IPS DF 6.9 (cell line): ENCODE results near the gene RIPOR2.
A peak's percentile ranks its signal among the peaks of the same experiment; 100 is the strongest.

Experiments
- DNase-seq: peaks from one replicate; pipeline ENCODE4 v3.0.0-alpha.2; 2013; ENCODE audit warnings: low read depth, low spot score
- H3K27ac ChIP-seq: one replicate; pipeline ENCODE4 v1.5.1; 2013; ENCODE audit warnings: low read length, control low read depth
- H3K27me3 ChIP-seq: 2 replicates; pipeline ENCODE4 v1.6.1; 2013; ENCODE audit warnings: mild to moderate bottlenecking, low read length; ENCODE audit not compliant: control insufficient read depth, insufficient read depth
- H3K36me3 ChIP-seq: 2 replicates; pipeline ENCODE4 v1.6.1; 2013; ENCODE audit warnings: low read length; ENCODE audit not compliant: control insufficient read depth, insufficient read depth
- H3K4me1 ChIP-seq: 2 replicates; pipeline ENCODE4 v1.6.1; 2013; ENCODE audit warnings: low read length; ENCODE audit not compliant: control insufficient read depth, insufficient read depth
- H3K4me3 ChIP-seq: 2 replicates; pipeline ENCODE4 v1.5.1; 2013; ENCODE audit warnings: mild to moderate bottlenecking, low read length
- H3K9me3 ChIP-seq: 2 replicates; pipeline ENCODE4 v1.6.1; 2013; ENCODE audit warnings: low read length, inconsistent platforms; ENCODE audit not compliant: control insufficient read depth, insufficient read depth
- WGBS: extraction: QIAGEN DNeasy Blood & Tissue Kit; methylation state at CpG from one replicate; pipeline ENCODE4 v1.1.7; 2013; ENCODE audit warnings: mixed read lengths, missing lambda C conversion rate; ENCODE audit not compliant: insufficient read length, insufficient coverage; 5-methylcytosine and 5-hydroxymethylcytosine counted together

The RIPOR2 gene

GRCh38 chr6:24935366-24936152, at the start of gene RIPOR2:
RIPOR2 (minus strand) TSS chr6:24935960; CDS start chr6:24935898, 62 bp downstream.
- Histone ChIP-seq H3K4me3 (no peak within 1 kb of the TSS), H3K27ac (no peak within 1 kb of the TSS), H3K36me3 (no peaks in the 10 kb centered on the region), H3K9me3 (no peaks in the 10 kb centered on the region), H3K27me3 (no peaks in the 10 kb centered on the region), H3K4me1 (peaks cover 3% of the 10 kb centered on the region; the same call in 1 of the 2 replicates)
- WGBS, result no CpG with 5 or more reads among the region's 10 CpGs
- peak; percentile 41 for DNase-seq

GRCh38 chr6:24985323-24985722, 49.6 kb upstream of the RIPOR2 start:
- DNase-seq, result no peak
- H3K27me3 ChIP-seq, result no peaks in the 10 kb centered on the region
- no peaks in the 10 kb centered on the region for H3K9me3 ChIP-seq
- H3K4me3 ChIP-seq, result no peak overlapping the region
- no peaks in the 10 kb centered on the region for H3K36me3 ChIP-seq
- no peak overlapping the region for H3K27ac ChIP-seq
- peaks cover 9% of the 10 kb centered on the region for H3K4me1 ChIP-seq
- no CpG with 5 or more reads among the region's 2 CpGs for WGBS

GRCh38 chr6:24982231-24982630, 46.5 kb upstream of the RIPOR2 start:
- peaks cover 10% of the 10 kb centered on the region for H3K4me1 ChIP-seq
- H3K9me3 ChIP-seq, result no peaks in the 10 kb centered on the region
- H3K4me3 ChIP-seq, result no peak overlapping the region
- DNase-seq, result no peak
- no peaks in the 10 kb centered on the region for H3K27me3 ChIP-seq
- no peak overlapping the region for H3K27ac ChIP-seq
- H3K36me3 ChIP-seq, result no peaks in the 10 kb centered on the region

- no peak overlapping the region for H3K4me3 ChIP-seq
- WGBS, result no CpG with 5 or more reads among the region's 4 CpGs
- H3K36me3 ChIP-seq, result no peaks in the 10 kb centered on the region
- no peak for DNase-seq
- no peaks in the 10 kb centered on the region for H3K9me3 ChIP-seq
- peaks cover 10% of the 10 kb centered on the region for H3K4me1 ChIP-seq
- peak overlapping the region; percentile 96 for H3K27ac ChIP-seq
- no peaks in the 10 kb centered on the region for H3K27me3 ChIP-seq
Measured at GRCh38 chr6:24981386-24981760, 45.6 kb upstream of the RIPOR2 start.

- no peaks in the 10 kb centered on the region for H3K27me3 ChIP-seq
- H3K4me3 ChIP-seq, result no peak overlapping the region
- H3K27ac ChIP-seq, result peak overlapping the region; percentile 96
- WGBS, result no CpG with 5 or more reads among the region's 4 CpGs
- H3K36me3 ChIP-seq, result no peaks in the 10 kb centered on the region
- peaks cover 10% of the 10 kb centered on the region for H3K4me1 ChIP-seq
- H3K9me3 ChIP-seq, result no peaks in the 10 kb centered on the region
- peak; percentile 66 for DNase-seq
Measured at GRCh38 chr6:24980507-24981385, 45.0 kb upstream of the RIPOR2 start.

- Histone ChIP-seq H3K27ac (no peak overlapping the region), H3K4me1 (peaks cover 8% of the 10 kb centered on the region), H3K36me3 (no peaks in the 10 kb centered on the region), H3K9me3 (no peaks in the 10 kb centered on the region), H3K27me3 (no peaks in the 10 kb centered on the region), H3K4me3 (no peak overlapping the region)
- DNase-seq, result no peak
- no CpG with 5 or more reads among the region's 2 CpGs for WGBS
Measured at GRCh38 chr6:24979176-24979575, 43.4 kb upstream of the RIPOR2 start.

GRCh38 chr6:24974182-24975171, 38.7 kb upstream of the RIPOR2 start:
- no peak overlapping the region for H3K27ac ChIP-seq
- H3K36me3 ChIP-seq, result no peaks in the 10 kb centered on the region
- no CpG with 5 or more reads among the region's 7 CpGs for WGBS
- H3K27me3 ChIP-seq, result no peaks in the 10 kb centered on the region
- DNase-seq, result no peak
- H3K9me3 ChIP-seq, result no peaks in the 10 kb centered on the region
- no peak overlapping the region for H3K4me3 ChIP-seq
- H3K4me1 ChIP-seq, result peaks cover 1% of the 10 kb centered on the region; the same call in 1 of the 2 replicates

GRCh38 chr6:24972311-24972958, 36.7 kb upstream of the RIPOR2 start:
- Histone ChIP-seq H3K4me3 (no peak overlapping the region), H3K36me3 (no peaks in the 10 kb centered on the region), H3K27ac (no peak overlapping the region), H3K27me3 (no peaks in the 10 kb centered on the region), H3K4me1 (no peaks in the 10 kb centered on the region), H3K9me3 (no peaks in the 10 kb centered on the region)
- WGBS, result no CpG with 5 or more reads among the region's 3 CpGs
- DNase-seq, result no peak

- H3K4me1 ChIP-seq, result no peaks in the 10 kb centered on the region
- no peak for DNase-seq
- H3K36me3 ChIP-seq, result no peaks in the 10 kb centered on the region
- no CpG with 5 or more reads among the region's 2 CpGs for WGBS
- no peaks in the 10 kb centered on the region for H3K27me3 ChIP-seq
- H3K9me3 ChIP-seq, result no peaks in the 10 kb centered on the region
- H3K4me3 ChIP-seq, result no peak overlapping the region
- no peak overlapping the region for H3K27ac ChIP-seq
Measured at GRCh38 chr6:24971067-24971466, 35.3 kb upstream of the RIPOR2 start.
